Omental fat pad (tissue), 4 donors: ENCODE data around the gene DNAJC18. TPM values are rescaled to one million over a fixed set of nuclear protein-coding genes. Genes with fewer than 3 reads are reported as not detected.

Experiments used
- ATAC-seq: fragments of 150-250 bp; one replicate; pipeline ENCODE4 v1.9.1; 2016; ENCODE audit warnings: mild to moderate bottlenecking, moderate library complexity; ENCODE audit not compliant: low FRiP score
- DNase-seq: peaks from one replicate; pipeline ENCODE4 v3.0.0-alpha.2; 2019; ENCODE audit warnings: low spot score
- total RNA-seq, 4 donors: library from RNA; depleted of rRNA; stranded (reverse); fragments of >200 nt; gene quantifications; one replicate each; pipeline ENCODE4 v1.1.0, GENCODE V29; 2016
- TF ChIP-seq, protein P1 (sequence below), 3 donors: fragments of 450-650 bp; IDR thresholded peaks; one replicate each; pipeline ENCODE4 v1.5.1; 2016 to 2017; ENCODE audit warnings: antibody characterized with exemption in 3 of 3, mild to moderate bottlenecking in 3 of 3, moderate library complexity in 2 of 3

The DNAJC18 gene
- total RNA-seq, 4 donors from 2014 or later, result 6.1 to 7.4 (median 6.5) TPM

DNA sequence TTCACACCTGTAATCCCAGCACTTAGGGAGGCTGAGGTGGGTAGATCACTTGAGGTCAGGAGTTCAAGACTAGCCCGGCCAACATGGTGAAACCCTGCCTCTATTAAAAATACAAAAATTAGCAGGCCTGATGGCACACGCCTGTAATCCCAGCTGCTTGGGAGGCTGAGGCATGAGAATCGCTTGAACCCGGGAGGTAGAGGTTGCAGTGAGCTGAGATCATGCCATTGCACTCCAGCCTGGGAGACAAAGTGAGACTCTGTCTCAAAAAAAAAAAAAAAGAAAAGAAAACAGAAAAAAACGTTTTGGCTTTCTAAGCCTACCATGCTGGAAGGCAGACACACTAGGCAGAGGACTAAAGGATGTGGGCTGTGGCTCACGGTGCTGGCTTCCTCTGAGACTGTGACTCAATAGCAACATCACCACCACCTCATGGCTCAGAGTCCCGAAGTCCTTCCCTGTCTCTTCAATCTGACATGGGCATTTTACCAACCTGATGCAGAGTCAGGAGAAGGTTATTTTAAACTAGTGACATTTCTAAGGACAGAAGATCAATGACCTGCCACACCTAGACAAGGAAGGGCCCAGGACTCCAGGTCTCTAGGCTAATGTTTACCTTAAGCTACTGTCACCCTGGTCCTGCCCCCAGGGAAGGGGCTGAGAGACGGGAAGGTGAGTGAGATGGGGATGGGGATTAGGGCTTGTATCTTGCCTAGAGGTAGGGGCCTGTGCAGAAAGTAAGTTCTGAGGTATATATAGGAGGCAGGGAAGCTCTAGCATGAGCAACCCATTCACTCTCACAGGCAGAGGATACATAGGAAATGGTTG lies 19.5 kb upstream of the DNAJC18 start:
- DNase-seq, result no peak
- TF ChIP-seq, protein P1, sequence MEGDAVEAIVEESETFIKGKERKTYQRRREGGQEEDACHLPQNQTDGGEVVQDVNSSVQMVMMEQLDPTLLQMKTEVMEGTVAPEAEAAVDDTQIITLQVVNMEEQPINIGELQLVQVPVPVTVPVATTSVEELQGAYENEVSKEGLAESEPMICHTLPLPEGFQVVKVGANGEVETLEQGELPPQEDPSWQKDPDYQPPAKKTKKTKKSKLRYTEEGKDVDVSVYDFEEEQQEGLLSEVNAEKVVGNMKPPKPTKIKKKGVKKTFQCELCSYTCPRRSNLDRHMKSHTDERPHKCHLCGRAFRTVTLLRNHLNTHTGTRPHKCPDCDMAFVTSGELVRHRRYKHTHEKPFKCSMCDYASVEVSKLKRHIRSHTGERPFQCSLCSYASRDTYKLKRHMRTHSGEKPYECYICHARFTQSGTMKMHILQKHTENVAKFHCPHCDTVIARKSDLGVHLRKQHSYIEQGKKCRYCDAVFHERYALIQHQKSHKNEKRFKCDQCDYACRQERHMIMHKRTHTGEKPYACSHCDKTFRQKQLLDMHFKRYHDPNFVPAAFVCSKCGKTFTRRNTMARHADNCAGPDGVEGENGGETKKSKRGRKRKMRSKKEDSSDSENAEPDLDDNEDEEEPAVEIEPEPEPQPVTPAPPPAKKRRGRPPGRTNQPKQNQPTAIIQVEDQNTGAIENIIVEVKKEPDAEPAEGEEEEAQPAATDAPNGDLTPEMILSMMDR (IDR thresholded peaks at IDR 0.05), result no peak
- ATAC-seq, result peak; percentile 42

DNA sequence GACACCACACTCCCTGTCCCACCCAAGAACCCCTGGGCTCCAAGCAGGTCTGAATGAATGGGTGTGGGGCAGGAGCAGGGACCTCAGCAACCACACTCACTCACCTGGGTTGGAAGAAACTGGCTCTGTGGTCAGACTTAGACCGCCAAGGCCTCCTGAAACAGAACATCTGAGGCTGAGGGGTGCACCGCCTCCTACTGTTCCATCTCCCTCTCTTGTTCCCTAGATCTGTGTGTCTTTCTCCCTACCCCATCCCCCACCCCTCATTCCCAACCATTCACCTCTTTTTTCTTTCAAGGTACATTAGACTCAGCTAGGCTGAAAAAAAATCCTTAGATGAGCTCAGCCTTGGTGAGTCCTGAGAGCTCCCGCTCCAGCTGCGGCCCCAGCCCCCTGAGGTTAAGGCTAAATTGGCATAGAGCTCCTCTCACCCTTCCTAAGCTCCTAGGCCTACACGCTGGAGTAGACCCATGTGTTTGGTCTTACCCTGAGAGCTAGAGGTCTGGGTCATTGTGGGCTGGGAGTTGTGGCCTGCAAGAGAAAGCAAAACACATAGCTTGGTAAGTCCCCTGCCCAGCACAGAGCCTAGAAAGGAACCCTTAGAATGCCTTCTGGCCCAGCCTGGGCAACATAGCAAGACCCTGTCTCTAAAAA lies 18.5 kb upstream of the DNAJC18 start:
- TF ChIP-seq, protein P1 (IDR thresholded peaks at IDR 0.05), result no peak
- DNase-seq, result no peak
- ATAC-seq, result no peak

DNA sequence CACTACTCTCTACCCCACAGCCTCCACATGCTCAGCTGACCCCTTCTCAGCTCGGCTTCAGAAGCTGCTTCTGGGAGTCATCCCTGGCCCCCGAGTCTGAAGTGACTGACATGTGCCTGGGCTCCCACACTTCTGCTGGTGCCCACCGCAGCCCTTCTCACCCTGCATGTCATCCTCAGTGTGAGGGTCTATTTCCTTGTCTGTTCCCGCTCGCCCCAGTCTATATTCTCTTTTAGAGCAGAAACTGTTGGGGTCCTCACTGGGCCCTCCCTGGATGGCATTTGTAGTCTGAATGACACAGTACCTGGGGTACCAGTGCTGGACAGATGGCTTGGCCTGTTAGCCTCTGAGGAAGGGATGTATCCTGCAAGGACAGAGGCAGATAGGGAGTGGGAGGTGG lies 17.9 kb upstream of the DNAJC18 start:
- TF ChIP-seq, protein P1 (IDR thresholded peaks at IDR 0.05), result no peak
- DNase-seq (no peak), ATAC-seq (no peak)

DNA sequence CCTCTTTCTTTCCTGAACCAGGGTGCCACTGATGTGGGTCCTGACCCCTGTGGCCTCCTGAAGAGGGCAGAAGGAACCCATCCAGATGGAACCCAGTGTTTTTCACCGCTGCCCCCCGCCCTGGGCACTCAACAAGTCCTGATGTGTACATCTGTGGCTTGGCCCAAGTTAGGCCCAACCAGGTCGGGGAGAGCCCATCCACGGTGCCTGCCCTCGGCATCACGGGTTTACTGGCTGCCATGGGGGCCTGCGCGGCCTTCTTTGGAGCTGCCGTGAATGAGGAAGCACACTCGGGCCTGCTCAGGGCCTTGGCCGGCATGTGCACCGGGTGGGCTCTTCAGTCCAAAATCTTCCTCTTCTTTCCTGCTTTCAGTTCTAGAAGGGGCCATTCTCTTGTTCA lies 17.5 kb upstream of the DNAJC18 start:
- TF ChIP-seq, protein P1 (IDR thresholded peaks at IDR 0.05), result no peak
- ATAC-seq (no peak), DNase-seq (no peak)

DNA sequence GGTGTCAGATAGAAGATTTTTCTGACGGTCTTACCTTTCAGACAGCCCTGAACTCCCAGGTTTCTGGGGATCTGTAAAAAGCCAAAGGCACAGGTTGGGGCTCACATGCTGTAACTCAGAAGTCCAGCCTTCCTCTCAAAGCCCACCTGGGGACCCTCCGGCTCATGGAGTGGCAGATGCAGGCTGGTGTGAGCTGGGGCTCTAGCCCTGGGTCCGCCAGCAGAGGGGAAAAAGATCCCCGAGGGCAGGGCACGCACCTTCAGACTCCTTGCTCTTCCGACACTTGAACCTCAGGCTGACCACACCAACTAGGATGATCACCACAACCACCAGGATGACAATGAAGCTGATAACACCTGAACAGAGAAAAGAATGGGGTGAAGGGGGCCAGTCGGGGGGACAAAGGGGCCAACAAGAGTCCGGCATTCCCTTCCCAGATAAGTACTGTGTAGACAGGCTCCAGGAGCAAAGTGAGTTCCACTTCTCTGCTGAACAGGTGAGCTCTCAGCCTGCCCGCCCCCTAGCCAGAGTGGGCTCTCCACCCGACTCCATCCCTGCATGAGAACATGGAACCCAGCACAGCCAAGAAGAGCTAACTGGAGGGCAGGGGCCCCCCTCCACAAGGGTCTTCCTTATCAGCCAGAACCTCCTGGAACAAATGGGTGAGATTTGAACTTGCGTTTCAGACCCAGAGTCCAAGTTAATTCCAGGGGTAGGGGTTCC lies 15.4 kb upstream of the DNAJC18 start:
- TF ChIP-seq, protein P1 (IDR thresholded peaks at IDR 0.05), result no peak
- ATAC-seq (no peak), DNase-seq (no peak)

DNA sequence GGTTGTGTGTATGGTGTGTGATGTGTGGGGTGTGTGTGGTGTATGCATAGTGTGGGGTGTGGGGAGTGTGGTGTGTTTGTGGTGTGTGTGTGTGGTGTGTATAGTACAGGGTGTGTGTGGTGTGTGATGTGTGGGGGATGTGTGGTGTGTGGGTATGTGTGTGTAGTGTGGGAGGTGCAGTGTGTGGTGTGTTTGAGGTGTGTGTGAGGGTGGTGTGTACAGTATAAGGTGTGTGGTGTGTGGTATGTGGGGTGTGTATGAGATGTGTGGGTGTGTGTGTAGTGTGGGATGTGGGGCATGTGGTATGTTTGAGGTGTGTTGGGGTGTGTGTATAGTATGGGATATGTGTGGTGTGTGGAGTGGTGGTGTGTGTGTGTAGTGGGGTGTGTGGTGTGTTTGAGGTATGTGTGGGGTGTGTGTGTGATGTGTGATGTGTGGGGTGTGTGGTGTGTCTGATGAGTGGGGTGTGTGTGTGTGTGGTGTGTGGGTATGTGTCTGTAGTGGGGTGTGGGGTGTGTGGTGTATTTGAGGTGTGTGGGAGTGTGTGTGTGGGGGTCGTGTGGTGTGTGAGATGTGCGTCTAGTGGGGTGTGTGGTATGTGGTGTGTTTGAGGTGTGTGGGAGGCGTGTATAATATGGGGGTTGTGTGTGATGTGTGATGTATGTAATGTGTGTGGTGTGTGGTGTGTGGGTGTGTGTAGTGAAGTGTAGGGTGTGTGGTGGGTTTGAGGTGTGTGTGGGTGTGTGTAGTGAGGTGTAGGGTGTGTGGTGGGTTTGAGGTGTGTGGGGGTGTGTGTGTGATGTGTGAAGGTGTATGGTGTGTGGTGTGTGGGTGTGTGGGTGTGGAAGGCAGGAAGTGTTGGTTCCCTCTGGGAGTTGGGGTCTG lies 14.6 kb upstream of the DNAJC18 start:
- DNase-seq, result no peak
- ATAC-seq, result no peak
- TF ChIP-seq, protein P1 (IDR thresholded peaks at IDR 0.05), result no peak
